Stimulated activated CD4-positive, alpha-beta T cell treated with anti-CD3 and anti-CD28 coated beads, Interleukin-12 subunit alpha, Interleukin-12 subunit beta, amount 100 ng/mL, for 24 hours (primary cell): ENCODE measurements around the gene LCE3C.
"Not testable (repeated sequence)": the region's sequence is repeated elsewhere in the genome, so short reads cannot be mapped to it uniquely, and the experiment has no call there.

Experiments used
- DNase-seq, 2 experiments: peaks; one replicate each; pipeline ENCODE4 v3.0.0-alpha.2; 2020; ENCODE audit warnings: low read depth in 2 of 2

The LCE3C gene

DNA sequence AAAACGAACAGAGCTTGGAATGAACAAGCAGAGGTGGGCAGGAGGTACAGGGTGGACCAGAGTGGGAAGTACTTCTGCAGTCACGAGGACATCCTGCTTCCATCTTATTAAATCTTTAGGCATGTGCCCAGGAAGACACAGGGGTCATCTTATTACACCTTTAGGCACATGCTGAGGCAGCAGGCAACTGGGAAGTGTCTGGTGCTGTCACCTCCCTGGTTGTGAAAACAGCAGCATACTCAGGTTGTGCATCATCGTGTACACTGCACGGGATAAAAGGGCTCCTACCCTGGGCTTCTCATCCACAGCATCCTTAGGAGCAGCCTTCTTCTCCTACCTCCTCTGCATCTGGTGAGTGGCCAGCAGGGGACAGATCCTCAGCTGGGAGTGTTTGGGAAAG lies at the start of gene LCE3C:
TSS of gene LCE3C (plus strand) at position 301 of the 400 bp plus-strand sequence. CDS start 498 bp downstream, outside the sequence.
- DNase-seq: no peak

DNA sequence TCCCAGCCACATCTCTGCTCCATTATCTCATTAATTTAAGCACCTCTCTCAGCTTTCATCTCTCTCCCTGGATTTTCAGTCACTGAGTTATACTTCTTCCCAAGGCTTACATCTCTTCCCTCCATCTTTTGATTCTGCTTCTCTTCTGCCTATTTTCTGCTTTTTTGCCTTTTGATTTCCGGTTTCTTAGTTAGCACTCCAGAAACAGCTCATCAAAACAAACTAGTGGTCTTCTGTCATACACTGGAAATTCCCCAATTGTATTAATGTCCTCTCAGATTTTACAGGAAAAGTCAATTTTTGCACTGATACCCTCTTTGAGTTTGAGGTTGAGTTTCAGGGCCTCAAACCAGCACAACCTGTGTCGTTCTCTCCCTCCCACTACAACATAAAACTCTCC lies 34.9 kb upstream of the LCE3C start:
- no peak for DNase-seq

DNA sequence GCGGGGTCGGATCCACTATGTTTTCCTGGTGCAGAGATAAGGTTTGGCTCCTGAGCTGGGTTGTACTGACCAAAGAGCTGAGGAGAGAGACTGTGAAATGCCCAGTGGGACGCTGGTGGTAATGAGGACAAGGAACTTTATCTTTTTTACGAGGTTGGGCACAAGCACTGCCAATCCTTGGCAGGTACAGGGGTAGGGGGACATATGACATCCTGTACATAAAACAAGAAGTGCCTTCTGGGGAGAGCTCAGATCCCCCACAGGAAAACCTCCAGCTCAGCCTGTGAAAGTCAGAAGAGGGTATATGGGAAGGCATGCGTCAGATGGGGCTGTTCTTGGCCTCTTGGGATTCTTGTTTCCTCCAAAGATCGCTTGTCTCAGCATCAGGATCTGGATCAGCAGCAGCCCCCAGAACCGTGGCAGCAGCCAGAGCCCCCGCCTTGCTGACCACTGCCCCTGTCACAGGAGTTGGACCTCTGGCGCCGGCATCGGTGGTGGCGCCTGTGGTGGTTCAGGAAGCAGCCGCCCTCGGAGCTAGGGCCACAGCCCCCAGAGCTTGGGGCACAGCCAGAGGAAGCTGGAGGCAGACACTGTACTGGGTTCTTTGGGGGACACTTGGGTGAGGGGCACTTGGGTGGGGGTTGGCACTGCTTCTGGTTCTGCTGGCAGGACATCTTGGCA lies 34.4 kb upstream of the LCE3C start:
- no peak for DNase-seq

DNA sequence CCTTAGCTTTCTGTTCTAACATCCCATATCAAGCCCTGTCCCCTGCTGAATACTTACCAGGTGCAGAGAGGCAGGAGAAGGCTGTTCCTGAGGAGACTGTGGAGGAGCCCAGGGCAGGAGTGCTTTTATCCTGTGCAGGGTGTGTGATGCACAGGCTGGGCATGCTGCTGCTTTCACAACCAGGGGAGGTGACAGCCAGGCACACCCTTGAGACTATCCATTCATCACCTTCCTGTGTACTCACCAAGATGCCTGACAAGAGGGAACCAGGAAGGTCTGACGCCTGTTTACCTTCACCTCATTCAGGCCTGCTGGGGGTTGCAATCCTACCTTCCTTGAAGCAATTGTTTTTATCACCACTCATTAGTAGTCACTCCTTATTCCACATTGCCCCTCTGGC lies 33.4 kb upstream of the LCE3C start, which contains the start of gene LCE3E:
TSS of gene LCE3E (minus strand) at position 100 of the 400 bp plus-strand sequence. CDS start 572 bp downstream, outside the sequence.
- DNase-seq: no peak

GRCh38 chr1:152577168-152577567 lies 22.9 kb upstream of the LCE3C start:
- no peak for DNase-seq

DNA sequence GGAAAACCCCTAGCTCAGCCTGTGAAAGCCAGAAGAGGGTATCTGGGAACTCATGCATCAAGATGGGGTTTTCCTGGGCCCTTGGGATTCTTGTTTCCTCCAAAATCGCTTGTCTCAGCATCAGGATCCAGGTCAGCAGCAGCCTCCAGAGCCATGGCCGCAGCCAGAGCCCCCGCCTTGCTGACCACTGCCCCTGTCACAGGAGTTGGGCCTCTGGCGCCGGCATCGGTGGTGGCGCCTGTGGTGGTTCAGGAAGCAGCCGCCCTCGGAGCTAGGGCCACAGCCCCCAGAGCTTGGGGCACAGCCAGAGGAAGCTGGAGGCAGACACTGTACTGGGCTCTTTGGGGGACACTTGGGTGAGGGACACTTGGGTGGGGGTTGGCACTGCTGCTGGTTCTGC lies 20.5 kb upstream of the LCE3C start:
- not testable (repeated sequence) for DNase-seq

DNA sequence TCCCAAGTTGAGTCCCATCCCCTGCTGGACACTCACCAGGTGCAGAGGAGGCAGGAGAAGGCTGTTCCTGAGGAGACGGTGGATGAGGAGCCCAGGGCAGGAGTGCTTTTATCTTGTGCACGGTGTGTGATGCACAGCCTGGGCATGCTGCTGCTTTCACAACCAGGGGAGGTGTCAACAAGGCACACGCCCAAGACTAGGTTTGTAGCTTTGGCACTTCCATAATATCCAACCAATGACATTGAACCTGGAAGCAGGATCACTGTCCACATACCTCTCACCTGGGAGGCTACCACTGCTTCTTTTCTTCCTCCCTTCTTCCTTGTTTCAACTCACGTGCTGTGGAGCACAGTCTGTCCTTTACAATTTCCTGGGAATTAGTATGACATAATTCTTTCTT lies 19.6 kb upstream of the LCE3C start, which contains the start of gene LCE3D:
TSS of gene LCE3D (minus strand) at position 84 of the 400 bp plus-strand sequence. CDS start 580 bp downstream, outside the sequence.
- no peak for DNase-seq

GRCh38 chr1:152582647-152583046 lies 17.4 kb upstream of the LCE3C start:
- DNase-seq: no peak

DNA sequence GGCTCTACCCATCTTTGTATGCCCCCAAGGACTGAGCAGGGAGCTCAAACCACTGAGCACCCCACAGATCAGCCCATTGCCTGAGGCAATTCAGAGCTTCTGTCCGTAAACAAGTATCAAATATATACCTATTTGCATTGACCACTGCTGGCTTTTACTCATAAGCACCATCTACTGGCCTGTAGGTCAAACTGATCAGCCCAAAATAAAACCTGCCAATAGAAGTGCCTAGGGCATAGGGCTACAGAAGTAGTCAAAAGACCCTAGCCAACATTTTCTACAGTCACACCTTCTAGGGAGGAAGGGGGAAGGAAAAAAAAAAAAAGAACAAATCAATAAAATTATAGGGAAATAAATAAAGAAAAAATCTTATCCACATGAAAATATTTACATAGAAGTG lies 14.4 kb upstream of the LCE3C start:
- DNase-seq: no peak

DNA sequence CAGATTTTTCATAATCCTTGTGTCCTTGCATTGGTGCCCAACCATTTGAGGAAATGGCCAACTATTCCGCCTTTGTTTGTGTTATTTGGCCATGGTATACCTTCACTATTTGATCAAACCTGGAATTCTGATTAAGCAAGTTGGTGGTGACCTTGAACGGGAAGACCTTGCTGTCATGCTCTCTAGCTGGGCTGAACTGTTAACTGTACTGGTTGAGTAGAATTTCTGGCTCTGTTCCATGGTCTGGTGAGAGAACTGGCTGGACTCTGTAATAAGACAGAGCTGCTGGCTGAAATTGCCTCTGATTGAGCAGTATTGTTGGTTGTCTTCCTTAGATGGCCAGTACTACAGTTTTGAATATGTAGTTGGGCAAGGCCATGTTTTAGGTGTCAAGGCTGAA lies 3.0 kb upstream of the LCE3C start:
- DNase-seq: no peak

- DNase-seq: no peak
These were observed 13.5 kb downstream of the LCE3C start, which contains the start of gene LCE3B for GRCh38 chr1:152613511-152613910. LCE3B (plus strand) TSS chr1:152613811; CDS start chr1:152613811, 0 bp downstream.

GRCh38 chr1:152621993-152622392 lies 22.0 kb downstream of the LCE3C start:
- DNase-seq: no peak

- no peak for DNase-seq
These were observed 22.8 kb downstream of the LCE3C start, which contains the start of gene LCE3A for GRCh38 chr1:152622803-152623202. LCE3A (minus strand) TSS chr1:152623103; CDS start chr1:152623103, 0 bp downstream.

GRCh38 chr1:152623203-152623844 lies 23.3 kb downstream of the LCE3C start:
- DNase-seq: peak in 1 of 2 experiments; percentile 28

DNA sequence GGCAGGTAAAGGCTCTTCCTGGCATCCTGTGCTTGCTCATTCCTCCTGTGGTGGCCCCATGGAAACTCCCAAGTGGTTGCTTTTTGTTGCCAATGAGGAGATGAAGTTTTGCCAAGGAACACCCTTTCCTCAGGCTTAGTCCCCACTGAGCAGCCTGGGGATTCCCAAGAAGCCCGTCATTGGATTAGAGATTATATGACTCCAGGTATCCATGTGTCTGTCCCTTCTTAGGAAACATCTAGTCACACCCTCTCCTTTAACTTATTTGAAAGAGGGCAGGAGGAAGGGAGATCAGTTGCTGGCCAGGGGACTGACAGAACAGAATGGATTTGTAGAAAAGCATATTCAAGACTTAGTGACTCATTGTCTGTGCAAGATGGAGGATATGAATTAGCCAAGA lies 26.7 kb downstream of the LCE3C start:
- DNase-seq: no peak

DNA sequence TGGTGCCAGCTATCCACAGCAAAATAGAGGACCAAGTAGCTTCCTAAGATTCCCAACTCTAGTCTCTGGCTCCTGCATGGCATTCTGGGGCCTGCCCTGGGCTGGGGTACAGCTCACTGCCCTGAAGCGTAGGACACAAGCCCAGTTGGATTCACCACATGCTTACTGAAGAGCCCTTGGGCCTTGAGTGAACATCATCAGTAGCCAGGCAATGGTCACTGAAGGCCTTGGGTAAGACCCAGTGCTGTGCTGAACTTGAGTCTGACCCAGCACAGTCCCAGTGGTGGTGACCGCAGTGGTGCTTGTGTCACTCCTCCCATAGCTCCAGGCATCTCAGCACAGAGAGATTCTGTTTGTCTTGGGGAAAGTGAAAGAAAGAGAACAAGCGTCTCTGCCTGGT lies 30.6 kb downstream of the LCE3C start:
- no peak for DNase-seq

GRCh38 chr1:152640351-152640750 lies 40.3 kb downstream of the LCE3C start:
- DNase-seq: no peak

- no peak for DNase-seq
These were observed 43.9 kb downstream of the LCE3C start for GRCh38 chr1:152643945-152644344.

DNA sequence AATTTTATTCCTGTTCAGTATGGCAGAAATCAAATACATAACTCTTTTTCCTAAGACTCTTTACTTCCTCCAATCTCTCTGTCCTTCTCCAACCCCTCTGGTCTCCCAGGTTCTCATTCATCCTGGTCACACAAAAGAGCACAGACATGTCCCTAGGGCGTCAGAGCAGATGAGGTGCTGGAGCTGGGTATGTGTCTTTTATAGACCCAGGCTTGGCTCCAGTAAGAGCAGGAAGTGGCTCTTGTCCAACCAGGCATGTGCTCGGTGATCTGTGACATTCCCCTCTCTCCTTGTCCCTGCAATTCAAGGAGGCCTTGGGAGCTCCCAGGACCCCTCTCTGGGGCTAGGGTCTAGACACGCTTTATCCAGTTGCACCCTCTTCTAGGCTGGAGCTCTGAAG lies 45.1 kb downstream of the LCE3C start:
- no peak for DNase-seq

DNA sequence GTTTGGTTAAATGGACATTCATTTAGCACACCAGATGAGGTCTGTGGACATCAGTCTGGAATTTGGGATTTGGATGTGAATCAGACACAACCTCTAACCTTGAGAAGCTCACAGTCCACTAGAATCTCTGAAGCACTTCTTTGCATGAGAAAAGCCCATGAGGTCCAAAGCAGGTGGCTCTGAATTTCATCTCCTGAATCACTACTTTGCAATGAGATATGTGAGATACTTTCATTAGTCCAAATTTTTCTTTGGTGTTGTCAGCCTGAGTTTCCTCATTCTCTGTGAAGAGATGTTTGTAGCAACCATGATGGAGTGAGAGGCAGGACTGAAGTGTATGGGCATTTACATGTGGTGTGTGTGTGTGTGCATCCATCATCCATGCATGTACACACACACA lies 46.6 kb downstream of the LCE3C start:
- DNase-seq: no peak
